ENCODE measurements around the gene DYRK3.

The DYRK3 gene

GRCh38 chr1:206653715-206654459, 18.6 kb downstream of the DYRK3 start:
- no peaks in the 10 kb centered on the region for H3K36me3 ChIP-seq (ENCODE audit: insufficient read depth, low read length)
- no peaks in the 10 kb centered on the region for H3K27me3 ChIP-seq (ENCODE audit: control insufficient read depth in 1 of 2, insufficient read depth in 2 of 2, low read length in 2 of 2)
- no peak overlapping the region for H3K4me3 ChIP-seq (ENCODE audit: low read depth in 1 of 2, low read length in 2 of 2)
- peaks cover 7% of the 10 kb centered on the region for H3K4me1 ChIP-seq (ENCODE audit: insufficient read depth, low read length)
- H3K9me3 ChIP-seq (ENCODE audit: low read length) = no peaks in the 10 kb centered on the region
- H3K27ac ChIP-seq (ENCODE audit: low read depth, low read length) = no peak overlapping the region
- H3K9ac ChIP-seq (ENCODE audit: low read length) = no peak overlapping the region

- H3K27me3 ChIP-seq (ENCODE audit: control insufficient read depth in 1 of 2, insufficient read depth in 2 of 2, low read length in 2 of 2) = no peaks in the 10 kb centered on the region
- H3K4me3 ChIP-seq (ENCODE audit: low read depth in 1 of 2, low read length in 2 of 2) = no peak overlapping the region
- no peaks in the 10 kb centered on the region for H3K9me3 ChIP-seq (ENCODE audit: low read length)
- H3K9ac ChIP-seq (ENCODE audit: low read length) = no peak overlapping the region
- no peak overlapping the region for H3K27ac ChIP-seq (ENCODE audit: low read depth, low read length)
- no peaks in the 10 kb centered on the region for H3K36me3 ChIP-seq (ENCODE audit: insufficient read depth, low read length)
- H3K4me1 ChIP-seq (ENCODE audit: insufficient read depth, low read length) = peaks cover 7% of the 10 kb centered on the region
Observed at GRCh38 chr1:206654828-206655227, 19.5 kb downstream of the DYRK3 start.

- no peaks in the 10 kb centered on the region for H3K27me3 ChIP-seq (ENCODE audit: control insufficient read depth in 1 of 2, insufficient read depth in 2 of 2, low read length in 2 of 2)
- H3K27ac ChIP-seq (ENCODE audit: low read depth, low read length) = no peak overlapping the region
- peaks cover 7% of the 10 kb centered on the region for H3K4me1 ChIP-seq (ENCODE audit: insufficient read depth, low read length)
- H3K9me3 ChIP-seq (ENCODE audit: low read length) = no peaks in the 10 kb centered on the region
- H3K9ac ChIP-seq (ENCODE audit: low read length) = no peak overlapping the region
- no peak overlapping the region for H3K4me3 ChIP-seq (ENCODE audit: low read depth in 1 of 2, low read length in 2 of 2)
- no peaks in the 10 kb centered on the region for H3K36me3 ChIP-seq (ENCODE audit: insufficient read depth, low read length)
Observed at GRCh38 chr1:206655471-206655882, 20.1 kb downstream of the DYRK3 start.

- Histone ChIP-seq H3K9me3 (ENCODE audit: low read length) (no peaks in the 10 kb centered on the region), H3K27ac (ENCODE audit: low read depth, low read length) (no peak overlapping the region), H3K9ac (ENCODE audit: low read length) (no peak overlapping the region), H3K27me3 (ENCODE audit: control insufficient read depth in 1 of 2, insufficient read depth in 2 of 2, low read length in 2 of 2) (no peaks in the 10 kb centered on the region), H3K4me1 (ENCODE audit: insufficient read depth, low read length) (peaks cover 7% of the 10 kb centered on the region), H3K36me3 (ENCODE audit: insufficient read depth, low read length) (no peaks in the 10 kb centered on the region), H3K4me3 (ENCODE audit: low read depth in 1 of 2, low read length in 2 of 2) (no peak overlapping the region)
Observed at GRCh38 chr1:206656936-206657335, 21.6 kb downstream of the DYRK3 start.

GRCh38 chr1:206657751-206658150, 22.4 kb downstream of the DYRK3 start:
- Histone ChIP-seq H3K4me3 (ENCODE audit: low read depth in 1 of 2, low read length in 2 of 2) (no peak overlapping the region), H3K4me1 (ENCODE audit: insufficient read depth, low read length) (peaks cover 7% of the 10 kb centered on the region), H3K9ac (ENCODE audit: low read length) (no peak overlapping the region), H3K27ac (ENCODE audit: low read depth, low read length) (no peak overlapping the region), H3K27me3 (ENCODE audit: control insufficient read depth in 1 of 2, insufficient read depth in 2 of 2, low read length in 2 of 2) (no peaks in the 10 kb centered on the region), H3K9me3 (ENCODE audit: low read length) (no peaks in the 10 kb centered on the region), H3K36me3 (ENCODE audit: insufficient read depth, low read length) (no peaks in the 10 kb centered on the region)

- no peaks in the 10 kb centered on the region for H3K27me3 ChIP-seq (ENCODE audit: control insufficient read depth in 1 of 2, insufficient read depth in 2 of 2, low read length in 2 of 2)
- H3K9me3 ChIP-seq (ENCODE audit: low read length) = no peaks in the 10 kb centered on the region
- H3K27ac ChIP-seq (ENCODE audit: low read depth, low read length) = no peak overlapping the region
- no peak overlapping the region for H3K9ac ChIP-seq (ENCODE audit: low read length)
- H3K4me1 ChIP-seq (ENCODE audit: insufficient read depth, low read length) = peaks cover 8% of the 10 kb centered on the region
- no peaks in the 10 kb centered on the region for H3K36me3 ChIP-seq (ENCODE audit: insufficient read depth, low read length)
- H3K4me3 ChIP-seq (ENCODE audit: low read depth in 1 of 2, low read length in 2 of 2) = no peak overlapping the region
Observed at GRCh38 chr1:206658264-206658980, 23.1 kb downstream of the DYRK3 start.

GRCh38 chr1:206658981-206659273, 23.6 kb downstream of the DYRK3 start:
- Histone ChIP-seq H3K9me3 (ENCODE audit: low read length) (no peaks in the 10 kb centered on the region), H3K4me3 (ENCODE audit: low read depth in 1 of 2, low read length in 2 of 2) (no peak overlapping the region), H3K36me3 (ENCODE audit: insufficient read depth, low read length) (no peaks in the 10 kb centered on the region), H3K9ac (ENCODE audit: low read length) (no peak overlapping the region), H3K27me3 (ENCODE audit: control insufficient read depth in 1 of 2, insufficient read depth in 2 of 2, low read length in 2 of 2) (no peaks in the 10 kb centered on the region), H3K4me1 (ENCODE audit: insufficient read depth, low read length) (peaks cover 13% of the 10 kb centered on the region), H3K27ac (ENCODE audit: low read depth, low read length) (no peak overlapping the region)

GRCh38 chr1:206660136-206660535, 24.8 kb downstream of the DYRK3 start:
- Histone ChIP-seq H3K9ac (ENCODE audit: low read length) (no peak overlapping the region), H3K4me3 (ENCODE audit: low read depth in 1 of 2, low read length in 2 of 2) (no peak overlapping the region), H3K27ac (ENCODE audit: low read depth, low read length) (no peak overlapping the region), H3K9me3 (ENCODE audit: low read length) (no peaks in the 10 kb centered on the region), H3K27me3 (ENCODE audit: control insufficient read depth in 1 of 2, insufficient read depth in 2 of 2, low read length in 2 of 2) (no peaks in the 10 kb centered on the region), H3K36me3 (ENCODE audit: insufficient read depth, low read length) (no peaks in the 10 kb centered on the region), H3K4me1 (ENCODE audit: insufficient read depth, low read length) (peaks cover 21% of the 10 kb centered on the region)

GRCh38 chr1:206661161-206661820, 26.0 kb downstream of the DYRK3 start:
- Histone ChIP-seq H3K9me3 (ENCODE audit: low read length) (no peaks in the 10 kb centered on the region), H3K27ac (ENCODE audit: low read depth, low read length) (no peak overlapping the region), H3K27me3 (ENCODE audit: control insufficient read depth in 1 of 2, insufficient read depth in 2 of 2, low read length in 2 of 2) (no peaks in the 10 kb centered on the region), H3K4me1 (ENCODE audit: insufficient read depth, low read length) (peaks cover 21% of the 10 kb centered on the region), H3K36me3 (ENCODE audit: insufficient read depth, low read length) (no peaks in the 10 kb centered on the region), H3K9ac (ENCODE audit: low read length) (no peak overlapping the region), H3K4me3 (ENCODE audit: low read depth in 1 of 2, low read length in 2 of 2) (no peak overlapping the region)

GRCh38 chr1:206662396-206663092, 27.2 kb downstream of the DYRK3 start:
- Histone ChIP-seq H3K4me3 (ENCODE audit: low read depth in 1 of 2, low read length in 2 of 2) (no peak overlapping the region), H3K9me3 (ENCODE audit: low read length) (no peaks in the 10 kb centered on the region), H3K36me3 (ENCODE audit: insufficient read depth, low read length) (no peaks in the 10 kb centered on the region), H3K4me1 (ENCODE audit: insufficient read depth, low read length) (peaks cover 21% of the 10 kb centered on the region), H3K27ac (ENCODE audit: low read depth, low read length) (no peak overlapping the region), H3K9ac (ENCODE audit: low read length) (no peak overlapping the region), H3K27me3 (ENCODE audit: control insufficient read depth in 1 of 2, insufficient read depth in 2 of 2, low read length in 2 of 2) (no peaks in the 10 kb centered on the region)

GRCh38 chr1:206663362-206663761, 28.0 kb downstream of the DYRK3 start:
- Histone ChIP-seq H3K9ac (ENCODE audit: low read length) (no peak overlapping the region), H3K4me3 (ENCODE audit: low read depth in 1 of 2, low read length in 2 of 2) (peak overlapping the region in 1 of 2 donors; percentile 39), H3K4me1 (ENCODE audit: insufficient read depth, low read length) (peaks cover 17% of the 10 kb centered on the region), H3K9me3 (ENCODE audit: low read length) (no peaks in the 10 kb centered on the region), H3K36me3 (ENCODE audit: insufficient read depth, low read length) (no peaks in the 10 kb centered on the region), H3K27ac (ENCODE audit: low read depth, low read length) (no peak overlapping the region), H3K27me3 (ENCODE audit: control insufficient read depth in 1 of 2, insufficient read depth in 2 of 2, low read length in 2 of 2) (no peaks in the 10 kb centered on the region)

Measured in muscle layer of colon (tissue), 2 donors.